ENCODE measurements around the gene AIG1. TPM values are rescaled to one million over a fixed set of nuclear protein-coding genes. Genes with fewer than 3 reads are reported as not detected.

AIG1 gene
- total RNA-seq, 2 experiments from 2014 or later: 0.40 to 0.85 TPM

DNA sequence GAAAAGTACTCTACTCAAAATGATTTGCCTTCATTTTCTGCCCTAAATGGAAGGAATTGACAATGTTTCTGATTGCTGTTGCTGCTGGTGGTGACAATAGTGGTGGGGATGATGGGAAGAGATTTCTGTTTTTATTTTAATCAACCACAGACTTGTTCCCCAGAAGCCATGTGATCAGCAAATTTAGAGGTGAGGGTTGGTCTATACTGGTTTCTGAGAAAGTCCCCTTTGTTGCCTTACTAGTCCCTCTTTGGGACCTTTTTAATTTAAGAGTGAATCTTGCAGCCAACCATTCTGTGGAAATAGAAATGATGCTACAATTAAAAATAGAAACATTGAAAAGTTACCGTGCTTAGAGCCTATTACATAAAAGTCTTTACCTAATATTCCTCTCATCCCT lies 43.2 kb downstream of the AIG1 start:
- Histone ChIP-seq H3K36me3 (ENCODE audit: insufficient read depth, low read length) (no peaks in the 10 kb centered on the region), H3K9me2 (ENCODE audit: insufficient read depth, low read length) (no peaks in the 10 kb centered on the region), H4K20me1 (ENCODE audit: insufficient read depth, low read length) (no peaks in the 10 kb centered on the region), H3K4me2 (ENCODE audit: low read length) (no peak overlapping the region), H3K27ac (ENCODE audit: low read depth, low read length, poor library complexity, severe bottlenecking) (no peak overlapping the region), H3K4me3 (ENCODE audit: low read depth, low read length, poor library complexity, severe bottlenecking) (no peak overlapping the region), H3K79me2 (ENCODE audit: insufficient read depth, low read depth, low read length) (no peaks in the 10 kb centered on the region), H3K9me3 (ENCODE audit: low read length) (no peaks in the 10 kb centered on the region), H2AFZ (ENCODE audit: low read length) (no peak overlapping the region), H3K4me1 (ENCODE audit: insufficient read depth, low read length, poor library complexity, severe bottlenecking) (no peaks in the 10 kb centered on the region)
- intact Hi-C loops (cut with micrococcal nuclease; ENCODE audit: unreplicated experiment): no loop called here
- no peak for DNase-seq (ENCODE audit: low spot score)
- no peak for TF ChIP-seq CTCF (conservative IDR thresholded peaks at IDR 0.05; ENCODE audit: low read length)
- no peak for TF ChIP-seq EZH2phosphoT487 (IDR thresholded peaks at IDR 0.05; ENCODE audit: borderline replicate concordance, low read depth, low read length)
- POLR2A ChIA-PET: no interaction called here
- CTCF ChIA-PET (ENCODE audit: unreplicated experiment): no interaction called here
- no TSS peak for BruUV-seq (replicated peaks)

GRCh38 chr6:143107440-143107839 lies 46.8 kb downstream of the AIG1 start:
- H4K20me1 ChIP-seq (ENCODE audit: insufficient read depth, low read length): no peaks in the 10 kb centered on the region
- CTCF ChIA-PET (ENCODE audit: unreplicated experiment): interaction anchor here (0.6 kb wide), 1 partner anchor 30 kb away, joined by 8 read pairs; no protein-coding TSS in a partner anchor

More at GRCh38 chr6:143107440-143107839, 46.8 kb downstream of the AIG1 start:
- no peak overlapping the region for H3K4me2 ChIP-seq (ENCODE audit: low read length)
- no peaks in the 10 kb centered on the region for H3K9me2 ChIP-seq (ENCODE audit: insufficient read depth, low read length)
- H3K36me3 ChIP-seq (ENCODE audit: insufficient read depth, low read length): no peaks in the 10 kb centered on the region
- no peaks in the 10 kb centered on the region for H3K4me1 ChIP-seq (ENCODE audit: insufficient read depth, low read length, poor library complexity, severe bottlenecking)
- H3K27ac ChIP-seq (ENCODE audit: low read depth, low read length, poor library complexity, severe bottlenecking): no peak overlapping the region
- intact Hi-C loops (cut with micrococcal nuclease; ENCODE audit: unreplicated experiment): no loop called here
- BruUV-seq (replicated peaks): no TSS peak
- no peak for DNase-seq (ENCODE audit: low spot score)
- TF ChIP-seq EZH2phosphoT487 (IDR thresholded peaks at IDR 0.05; ENCODE audit: borderline replicate concordance, low read depth, low read length) (no peak), CTCF (conservative IDR thresholded peaks at IDR 0.05; ENCODE audit: low read length) (no peak)
- POLR2A ChIA-PET: no interaction called here
- no peak overlapping the region for H2AFZ ChIP-seq (ENCODE audit: low read length)
- no peaks in the 10 kb centered on the region for H3K79me2 ChIP-seq (ENCODE audit: insufficient read depth, low read depth, low read length)
- H3K9me3 ChIP-seq (ENCODE audit: low read length): no peaks in the 10 kb centered on the region
- H3K4me3 ChIP-seq (ENCODE audit: low read depth, low read length, poor library complexity, severe bottlenecking): no peak overlapping the region
